HL-60 (cell line): ENCODE data around the gene ATP9B.
"Not testable (repeated sequence)": the region's sequence is repeated elsewhere in the genome, so short reads cannot be mapped to it uniquely, and the experiment has no call there.

Experiments used
- DNase-seq, 2 experiments: peaks; one replicate each; pipeline ENCODE4 v3.0.0-alpha.2; 2010 to 2020; ENCODE audit warnings: low read depth in 1 of 2, low spot score in 1 of 2
- H3K27ac ChIP-seq: fragments of 250-450 bp; sonication (Bioruptor Pico); replicated peaks from 2 replicates; pipeline ENCODE4 v1.5.1; 2020; ENCODE audit warnings: mild to moderate bottlenecking, moderate library complexity
- H3K27me3 ChIP-seq: fragments of 250-450 bp; sonication (Bioruptor Pico); 2 replicates; pipeline ENCODE4 v1.5.1; 2021; ENCODE audit warnings: mild to moderate bottlenecking, moderate library complexity; ENCODE audit not compliant: insufficient read depth, poor library complexity, severe bottlenecking
- H3K4me3 ChIP-seq: replicated peaks from 2 replicates; pipeline ENCODE4 v1.5.1; 2011; ENCODE audit warnings: mild to moderate bottlenecking, control low read depth, low read length; ENCODE audit not compliant: insufficient read depth
- GABPA ChIP-seq: IDR thresholded peaks from 2 replicates; pipeline ENCODE4 v1.6.1; 2012; ENCODE audit warnings: low read depth
- POLR2AphosphoS5 ChIP-seq: IDR thresholded peaks from 2 replicates; pipeline ENCODE4 v1.6.1; 2012; ENCODE audit warnings: low read depth
- SPI1 ChIP-seq: IDR thresholded peaks from 2 replicates; pipeline ENCODE4 v1.6.1; 2012; ENCODE audit warnings: low read depth, mild to moderate bottlenecking, borderline replicate concordance
- TF ChIP-seq, protein P1 (sequence below): IDR thresholded peaks from one replicate; pipeline ENCODE4 v1.5.1; 2011; ENCODE audit warnings: low read length, control low read depth, inconsistent platforms; ENCODE audit not compliant: insufficient read depth
- TF ChIP-seq, protein P2 (sequence below): IDR thresholded peaks from 2 replicates; pipeline ENCODE4 v1.6.1; 2012; ENCODE audit warnings: low read depth; ENCODE audit not compliant: insufficient replicate concordance

Gene ATP9B

DNA sequence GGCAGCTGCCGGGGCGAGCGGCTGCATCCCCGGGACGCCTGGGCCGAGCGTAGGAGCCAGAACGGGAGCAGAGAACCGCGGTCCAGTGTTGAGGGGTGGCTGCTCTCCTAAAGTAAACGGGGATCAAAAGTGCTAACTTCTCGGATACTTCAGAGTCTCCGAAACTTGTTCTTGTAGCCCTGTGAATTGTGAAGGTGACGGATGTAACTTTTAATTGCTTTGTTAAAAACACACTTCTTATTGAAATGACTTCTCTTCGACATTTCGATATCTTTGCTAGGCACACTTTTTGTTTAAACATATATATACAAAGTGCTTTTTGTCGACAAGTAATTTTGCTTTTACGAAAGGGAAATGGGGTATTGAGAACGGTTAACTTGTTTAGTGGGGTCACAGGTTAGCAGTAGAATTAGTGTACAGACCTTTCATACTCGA is 540 bp downstream of the ATP9B start:
- no peak for DNase-seq
- H3K4me3 ChIP-seq = peak overlapping the region; percentile 70
- H3K27ac ChIP-seq = peak overlapping the region; percentile 76
- H3K27me3 ChIP-seq = no peaks in the 10 kb centered on the region
- TF ChIP-seq GABPA (no peak), SPI1 (no peak), POLR2AphosphoS5 (no peak)
- TF ChIP-seq, protein P1, sequence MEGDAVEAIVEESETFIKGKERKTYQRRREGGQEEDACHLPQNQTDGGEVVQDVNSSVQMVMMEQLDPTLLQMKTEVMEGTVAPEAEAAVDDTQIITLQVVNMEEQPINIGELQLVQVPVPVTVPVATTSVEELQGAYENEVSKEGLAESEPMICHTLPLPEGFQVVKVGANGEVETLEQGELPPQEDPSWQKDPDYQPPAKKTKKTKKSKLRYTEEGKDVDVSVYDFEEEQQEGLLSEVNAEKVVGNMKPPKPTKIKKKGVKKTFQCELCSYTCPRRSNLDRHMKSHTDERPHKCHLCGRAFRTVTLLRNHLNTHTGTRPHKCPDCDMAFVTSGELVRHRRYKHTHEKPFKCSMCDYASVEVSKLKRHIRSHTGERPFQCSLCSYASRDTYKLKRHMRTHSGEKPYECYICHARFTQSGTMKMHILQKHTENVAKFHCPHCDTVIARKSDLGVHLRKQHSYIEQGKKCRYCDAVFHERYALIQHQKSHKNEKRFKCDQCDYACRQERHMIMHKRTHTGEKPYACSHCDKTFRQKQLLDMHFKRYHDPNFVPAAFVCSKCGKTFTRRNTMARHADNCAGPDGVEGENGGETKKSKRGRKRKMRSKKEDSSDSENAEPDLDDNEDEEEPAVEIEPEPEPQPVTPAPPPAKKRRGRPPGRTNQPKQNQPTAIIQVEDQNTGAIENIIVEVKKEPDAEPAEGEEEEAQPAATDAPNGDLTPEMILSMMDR = no peak
- TF ChIP-seq, protein P2, sequence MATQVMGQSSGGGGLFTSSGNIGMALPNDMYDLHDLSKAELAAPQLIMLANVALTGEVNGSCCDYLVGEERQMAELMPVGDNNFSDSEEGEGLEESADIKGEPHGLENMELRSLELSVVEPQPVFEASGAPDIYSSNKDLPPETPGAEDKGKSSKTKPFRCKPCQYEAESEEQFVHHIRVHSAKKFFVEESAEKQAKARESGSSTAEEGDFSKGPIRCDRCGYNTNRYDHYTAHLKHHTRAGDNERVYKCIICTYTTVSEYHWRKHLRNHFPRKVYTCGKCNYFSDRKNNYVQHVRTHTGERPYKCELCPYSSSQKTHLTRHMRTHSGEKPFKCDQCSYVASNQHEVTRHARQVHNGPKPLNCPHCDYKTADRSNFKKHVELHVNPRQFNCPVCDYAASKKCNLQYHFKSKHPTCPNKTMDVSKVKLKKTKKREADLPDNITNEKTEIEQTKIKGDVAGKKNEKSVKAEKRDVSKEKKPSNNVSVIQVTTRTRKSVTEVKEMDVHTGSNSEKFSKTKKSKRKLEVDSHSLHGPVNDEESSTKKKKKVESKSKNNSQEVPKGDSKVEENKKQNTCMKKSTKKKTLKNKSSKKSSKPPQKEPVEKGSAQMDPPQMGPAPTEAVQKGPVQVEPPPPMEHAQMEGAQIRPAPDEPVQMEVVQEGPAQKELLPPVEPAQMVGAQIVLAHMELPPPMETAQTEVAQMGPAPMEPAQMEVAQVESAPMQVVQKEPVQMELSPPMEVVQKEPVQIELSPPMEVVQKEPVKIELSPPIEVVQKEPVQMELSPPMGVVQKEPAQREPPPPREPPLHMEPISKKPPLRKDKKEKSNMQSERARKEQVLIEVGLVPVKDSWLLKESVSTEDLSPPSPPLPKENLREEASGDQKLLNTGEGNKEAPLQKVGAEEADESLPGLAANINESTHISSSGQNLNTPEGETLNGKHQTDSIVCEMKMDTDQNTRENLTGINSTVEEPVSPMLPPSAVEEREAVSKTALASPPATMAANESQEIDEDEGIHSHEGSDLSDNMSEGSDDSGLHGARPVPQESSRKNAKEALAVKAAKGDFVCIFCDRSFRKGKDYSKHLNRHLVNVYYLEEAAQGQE = no peak

GRCh38 chr18:79070486-79070885 is 1.3 kb downstream of the ATP9B start:
- H3K4me3 ChIP-seq = peak overlapping the region; percentile 70
- peak overlapping the region; percentile 76 for H3K27ac ChIP-seq
- peak in 1 of 2 experiments; percentile 18 for DNase-seq
- no peaks in the 10 kb centered on the region for H3K27me3 ChIP-seq
- TF ChIP-seq SPI1 = no peak
- TF ChIP-seq, protein P1 = no peak
- no peak for TF ChIP-seq GABPA

GRCh38 chr18:79071037-79071436 is 1.8 kb downstream of the ATP9B start:
- no peak overlapping the region for H3K4me3 ChIP-seq

DNA sequence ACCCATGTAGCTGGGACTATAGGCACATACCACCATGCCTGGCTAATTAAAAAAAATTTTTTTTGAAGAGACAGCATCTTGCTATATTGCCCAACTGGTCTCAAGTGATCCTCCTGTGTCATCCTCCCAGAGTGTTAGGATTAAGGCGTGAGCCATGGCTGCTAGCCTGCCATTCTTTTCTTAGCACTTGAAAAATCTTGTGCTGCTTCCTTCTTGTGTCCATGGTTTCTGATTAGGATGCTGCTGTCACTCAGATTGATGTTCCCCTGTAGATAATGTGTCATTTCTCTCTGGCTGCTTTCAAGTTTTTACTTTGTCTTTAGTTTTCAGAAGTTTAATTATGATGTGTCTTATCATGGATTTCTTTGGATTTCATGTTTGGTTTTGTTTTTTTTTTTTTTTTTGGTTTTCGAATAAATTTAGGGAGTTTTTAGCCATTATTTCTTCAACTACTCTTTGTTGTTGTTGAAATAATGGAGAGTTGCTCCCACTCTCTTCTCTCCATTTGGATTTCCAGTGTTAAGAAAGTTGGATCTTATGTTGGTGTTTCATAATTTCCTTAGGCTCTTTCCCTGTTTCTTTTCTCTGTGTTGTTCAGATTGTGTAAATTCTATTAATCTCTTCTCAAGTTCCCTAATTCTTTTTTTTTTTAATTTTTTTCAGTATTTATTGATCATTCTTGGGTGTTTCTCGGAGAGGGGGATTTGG is 2.5 kb downstream of the ATP9B start:
- Histone ChIP-seq H3K4me3 (no peak overlapping the region), H3K27me3 (no peaks in the 10 kb centered on the region), H3K27ac (0 out of 2 replicates have a peak overlapping the region, but pooled peaks have one; percentile 21)
- peak; percentile 47 to 52 for DNase-seq
- 0 out of 2 replicates have a peak, but pooled peaks have one; percentile 9 for TF ChIP-seq GABPA
- TF ChIP-seq, protein P1 = no peak
- TF ChIP-seq, protein P2 = no peak
- TF ChIP-seq SPI1 = no peak

More at GRCh38 chr18:79071037-79071436, 1.8 kb downstream of the ATP9B start:
- Histone ChIP-seq H3K27ac (no peak overlapping the region), H3K27me3 (no peaks in the 10 kb centered on the region)
- no peak for TF ChIP-seq POLR2AphosphoS5
- TF ChIP-seq SPI1 = peak; percentile 6; the same call in 1 of the 2 replicates
- TF ChIP-seq GABPA = 0 out of 2 replicates have a peak, but pooled peaks have one; percentile 14
- TF ChIP-seq, protein P2 = no peak
- peak; percentile 59 to 76 for DNase-seq

GRCh38 chr18:79072655-79073054 is 3.5 kb downstream of the ATP9B start:
- not testable (repeated sequence) for H3K27me3 ChIP-seq, DNase-seq, H3K27ac ChIP-seq, H3K4me3 ChIP-seq
